ENCODE data around the gene SOX4. TPM values are rescaled to one million over a fixed set of nuclear protein-coding genes. Genes with fewer than 3 reads are reported as not detected.

Gene SOX4
- total RNA-seq, 4 donors from 2014 or later = 6.2 to 24.7 (median 11.8) TPM

- TF ChIP-seq CTCF (IDR thresholded peaks at IDR 0.05; ENCODE audit: low read depth) = no peak
Observed at GRCh38 chr6:21639316-21639715, 45.8 kb downstream of the SOX4 start.

Small RNAs within 50 kb of the gene (small RNA-seq; reads per million reads assigned to genes)
- gene BOLA2P3 = not detected
